ENCODE data around the gene CELF5.
"Not testable (repeated sequence)": the region's sequence is repeated elsewhere in the genome, so short reads cannot be mapped to it uniquely, and the experiment has no call there.

- TF ChIP-seq GTF2F1 (IDR thresholded peaks at IDR 0.05; ENCODE audit: low read depth, low read length); POLR2AphosphoS5 (IDR thresholded peaks at IDR 0.05; ENCODE audit: control insufficient read depth, insufficient read depth, low read depth, low read length); POLR2A (conservative IDR thresholded peaks at IDR 0.05); ATF7 (IDR thresholded peaks at IDR 0.05); EZH2 (IDR thresholded peaks at IDR 0.05; ENCODE audit: borderline replicate concordance, low read depth, low read length); RAD21 (CRISPR knock-in tag; conservative IDR thresholded peaks at IDR 0.05 in 1 of 2, IDR thresholded peaks at IDR 0.05 in 1 of 2); SMAD4 (CRISPR knock-in tag; conservative IDR thresholded peaks at IDR 0.05); CTCF (IDR thresholded peaks at IDR 0.05 in 2 of 3, conservative IDR thresholded peaks at IDR 0.05 in 1 of 3; ENCODE audit: insufficient read depth in 2 of 3, low read depth in 1 of 3, low read length in 3 of 3); MEIS2 (IDR thresholded peaks at IDR 0.05; ENCODE audit: partially characterized antibody): not testable (repeated sequence)
Measured at GRCh38 chr19:3342962-3343361, 118.5 kb downstream of the CELF5 start.

All from K562 (cell line).